Astrocyte of the cerebellum (primary cell): ENCODE results near the gene SEC61A1.

Source experiments
- DNase-seq: peaks from one replicate; pipeline ENCODE4 v3.0.0-alpha.2; 2011; ENCODE audit warnings: low read depth
- H3K4me3 ChIP-seq: 2 replicates; pipeline ENCODE4 v1.5.1; 2011; ENCODE audit warnings: mild to moderate bottlenecking, low read depth, low read length, moderate library complexity
- in situ Hi-C: cut with HindIII; loops from 2 replicates; pipeline ENCODE4 v1.10.0; 2017; ENCODE audit warnings: low sequenced_read_pairs
- TF ChIP-seq, protein P1 (sequence below): IDR thresholded peaks from 2 replicates; pipeline ENCODE4 v1.5.1; 2012; ENCODE audit warnings: low read length, low read depth, moderate library complexity, mild to moderate bottlenecking; ENCODE audit errors: missing control alignments

SEC61A1 gene

DNA sequence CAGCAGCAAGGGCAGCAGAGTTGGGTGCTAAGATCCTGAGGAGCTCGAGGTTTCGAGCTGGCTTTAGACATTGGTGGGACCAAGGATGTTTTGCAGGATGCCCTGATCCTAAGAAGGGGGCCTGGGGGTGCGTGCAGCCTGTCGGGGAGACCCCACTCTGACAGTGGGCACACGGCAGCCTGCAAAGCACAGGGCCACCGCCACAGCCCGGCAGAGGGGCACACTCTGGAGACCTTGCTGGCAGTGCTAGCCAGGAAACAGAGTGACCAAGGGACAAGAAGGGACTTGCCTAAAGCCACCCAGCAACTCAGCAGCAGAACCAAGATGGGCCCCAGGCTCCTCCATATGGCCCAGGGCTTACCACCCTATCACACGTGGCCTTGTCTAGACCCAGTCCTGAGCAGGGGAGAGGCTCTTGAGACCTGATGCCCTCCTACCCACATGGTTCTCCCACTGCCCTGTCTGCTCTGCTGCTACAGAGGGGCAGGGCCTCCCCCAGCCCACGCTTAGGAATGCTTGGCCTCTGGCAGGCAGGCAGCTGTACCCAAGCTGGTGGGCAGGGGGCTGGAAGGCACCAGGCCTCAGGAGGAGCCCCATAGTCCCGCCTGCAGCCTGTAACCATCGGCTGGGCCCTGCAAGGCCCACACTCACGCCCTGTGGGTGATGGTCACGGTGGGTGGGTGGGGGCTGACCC, 18.8 kb downstream of the SEC61A1 start:
- H3K4me3 ChIP-seq, result no peak overlapping the region
- TF ChIP-seq, protein P1, sequence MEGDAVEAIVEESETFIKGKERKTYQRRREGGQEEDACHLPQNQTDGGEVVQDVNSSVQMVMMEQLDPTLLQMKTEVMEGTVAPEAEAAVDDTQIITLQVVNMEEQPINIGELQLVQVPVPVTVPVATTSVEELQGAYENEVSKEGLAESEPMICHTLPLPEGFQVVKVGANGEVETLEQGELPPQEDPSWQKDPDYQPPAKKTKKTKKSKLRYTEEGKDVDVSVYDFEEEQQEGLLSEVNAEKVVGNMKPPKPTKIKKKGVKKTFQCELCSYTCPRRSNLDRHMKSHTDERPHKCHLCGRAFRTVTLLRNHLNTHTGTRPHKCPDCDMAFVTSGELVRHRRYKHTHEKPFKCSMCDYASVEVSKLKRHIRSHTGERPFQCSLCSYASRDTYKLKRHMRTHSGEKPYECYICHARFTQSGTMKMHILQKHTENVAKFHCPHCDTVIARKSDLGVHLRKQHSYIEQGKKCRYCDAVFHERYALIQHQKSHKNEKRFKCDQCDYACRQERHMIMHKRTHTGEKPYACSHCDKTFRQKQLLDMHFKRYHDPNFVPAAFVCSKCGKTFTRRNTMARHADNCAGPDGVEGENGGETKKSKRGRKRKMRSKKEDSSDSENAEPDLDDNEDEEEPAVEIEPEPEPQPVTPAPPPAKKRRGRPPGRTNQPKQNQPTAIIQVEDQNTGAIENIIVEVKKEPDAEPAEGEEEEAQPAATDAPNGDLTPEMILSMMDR, result no peak
- no peak for DNase-seq
- in situ Hi-C loops, result no loop called here

- TF ChIP-seq, protein P1, result no peak
- H3K4me3 ChIP-seq, result no peak overlapping the region
- in situ Hi-C loops, result no loop called here
- no peak for DNase-seq
These were observed 19.7 kb downstream of the SEC61A1 start for GRCh38 chr3:128071771-128072453.

DNA sequence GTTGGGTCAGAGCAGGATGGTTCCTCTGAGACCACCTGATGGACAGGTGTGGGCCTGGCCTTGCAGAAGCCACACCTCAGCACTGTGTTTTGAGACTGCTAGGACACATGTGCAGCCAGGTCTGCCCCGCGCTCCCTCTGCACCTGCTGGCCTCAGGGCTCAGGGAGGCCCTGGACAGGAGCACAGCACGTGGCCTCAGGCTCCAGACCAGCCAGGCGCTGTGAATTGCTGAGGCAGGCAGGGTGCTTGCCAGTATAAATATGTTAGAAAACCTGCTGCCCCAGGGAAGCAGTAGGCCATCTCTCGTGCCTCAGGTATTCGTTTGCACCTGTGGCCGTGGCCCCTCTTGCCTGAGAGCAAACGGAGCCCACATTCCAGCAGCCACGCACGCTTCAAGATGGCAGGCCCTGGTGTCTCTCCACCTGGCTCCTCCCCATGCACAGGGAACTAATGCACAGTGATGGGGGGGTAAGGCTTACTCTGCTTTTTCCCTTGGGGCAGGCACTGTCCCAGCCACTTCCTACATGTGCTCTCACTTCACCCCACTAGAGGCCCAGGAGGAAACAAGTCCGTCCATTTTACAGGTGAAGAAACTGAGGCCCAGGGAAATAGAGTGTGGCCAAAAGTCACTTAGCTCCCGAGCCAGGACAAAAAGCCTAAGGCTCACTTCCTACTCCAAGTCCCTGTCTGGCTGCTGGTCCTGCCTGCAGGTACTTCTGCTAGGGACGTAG, 20.4 kb downstream of the SEC61A1 start:
- in situ Hi-C loops, result no loop called here
- TF ChIP-seq, protein P1, result no peak
- no peak for DNase-seq
- H3K4me3 ChIP-seq, result no peak overlapping the region

GRCh38 chr3:128073185-128073725, 21.0 kb downstream of the SEC61A1 start:
- no peak overlapping the region for H3K4me3 ChIP-seq
- no peak for DNase-seq
- TF ChIP-seq, protein P1, result no peak
- in situ Hi-C loops, result no loop called here

DNA sequence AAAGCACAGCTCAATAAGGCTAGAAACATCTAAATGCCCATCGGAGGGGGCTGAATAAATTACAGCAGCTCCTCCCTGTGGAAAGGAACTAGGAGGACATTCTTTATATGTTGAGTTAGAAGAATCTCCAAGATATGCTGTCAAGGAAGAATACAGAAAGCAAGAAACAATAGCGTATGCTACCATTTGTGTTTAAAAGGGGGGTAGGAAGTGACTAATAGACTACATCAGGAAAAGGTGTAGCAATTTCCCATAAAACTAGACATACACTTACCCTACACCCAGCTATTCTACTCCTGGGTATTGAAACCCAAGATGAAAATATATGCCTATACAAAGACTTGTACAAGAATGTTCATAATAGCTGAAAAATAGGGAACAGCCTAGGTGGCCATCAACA, 21.6 kb downstream of the SEC61A1 start:
- TF ChIP-seq, protein P1, result no peak
- no peak for DNase-seq
- in situ Hi-C loops, result no loop called here
- H3K4me3 ChIP-seq, result no peak overlapping the region

DNA sequence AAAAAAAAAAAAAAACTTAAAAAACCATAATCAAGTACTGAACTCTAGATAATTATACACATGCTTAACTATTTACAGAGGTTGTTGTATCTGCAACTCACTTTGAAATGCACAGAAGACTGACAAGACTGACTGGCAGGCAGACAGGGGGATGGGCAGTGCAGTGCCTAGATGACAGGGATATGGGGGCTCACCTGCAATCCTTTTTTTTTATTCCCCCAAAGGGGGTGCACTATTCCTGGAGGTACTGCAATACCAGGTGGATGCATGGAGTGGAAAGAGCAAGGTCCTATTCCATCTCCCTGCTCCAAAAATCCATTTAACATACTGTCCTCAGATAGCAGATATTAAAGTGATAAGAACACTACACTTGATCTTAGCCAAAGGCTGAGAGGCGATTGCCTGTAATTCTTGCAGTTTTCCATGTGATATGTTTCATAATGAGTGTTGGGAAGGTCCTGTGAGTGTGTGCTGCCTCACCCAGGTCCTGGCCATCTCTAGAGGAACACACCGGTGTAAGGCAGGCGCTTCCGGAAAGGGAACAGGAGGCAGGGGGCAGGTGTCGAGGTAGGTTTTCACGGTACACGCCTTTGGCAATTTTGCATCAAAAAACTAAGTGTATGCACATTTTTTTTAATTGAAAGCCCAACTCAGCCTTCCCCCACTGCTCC, 22.7 kb downstream of the SEC61A1 start:
- TF ChIP-seq, protein P1, result no peak
- in situ Hi-C loops, result no loop called here
- peak overlapping the region; percentile 9 for H3K4me3 ChIP-seq
- no peak for DNase-seq
